NT2/D1 (cell line): ENCODE data around the gene PYDC1.
"Not testable (repeated sequence)": the region's sequence is repeated elsewhere in the genome, so short reads cannot be mapped to it uniquely, and the experiment has no call there.

Experiments used
- DNase-seq: peaks from one replicate; pipeline ENCODE4 v3.0.0-alpha.2; 2011; ENCODE audit warnings: low read depth, low spot score
- H3K27me3 ChIP-seq: 2 replicates; pipeline ENCODE4 v1.6.0; 2011; ENCODE audit warnings: mild to moderate bottlenecking; ENCODE audit not compliant: insufficient read length, insufficient read depth
- H3K36me3 ChIP-seq: 2 replicates; pipeline ENCODE4 v1.6.1; 2011; ENCODE audit warnings: mild to moderate bottlenecking, low read length, mixed read lengths; ENCODE audit not compliant: insufficient read depth, insufficient read length
- H3K4me1 ChIP-seq: 2 replicates; pipeline ENCODE4 v1.5.1; 2011; ENCODE audit not compliant: insufficient read depth, insufficient read length
- H3K4me3 ChIP-seq: 2 replicates; pipeline ENCODE4 v1.5.1; 2011; ENCODE audit warnings: low read depth; ENCODE audit not compliant: insufficient read length
- H3K9ac ChIP-seq: 2 replicates; pipeline ENCODE4 v1.6.0; 2011; ENCODE audit warnings: low read depth; ENCODE audit not compliant: insufficient read length
- H3K9me3 ChIP-seq: 2 replicates; pipeline ENCODE4 v1.5.1; 2011; ENCODE audit warnings: mild to moderate bottlenecking, low read length; ENCODE audit not compliant: insufficient read depth
- SUZ12 ChIP-seq: IDR thresholded peaks from 2 replicates; pipeline ENCODE4 v1.6.1; 2011; ENCODE audit not compliant: insufficient read length, insufficient read depth; ENCODE audit errors: extremely low read depth
- YY1 ChIP-seq: IDR thresholded peaks from 2 replicates; pipeline ENCODE4 v1.6.1; 2011; ENCODE audit not compliant: insufficient read length, insufficient read depth
- ZNF274 ChIP-seq: IDR thresholded peaks from 2 replicates; pipeline ENCODE4 v1.6.1; 2011; ENCODE audit warnings: mild to moderate bottlenecking, low read depth, low read length

The PYDC1 gene

GRCh38 chr16:31198207-31198882 lies 18.6 kb downstream of the PYDC1 start:
- H3K36me3 ChIP-seq = peaks cover 49% of the 10 kb centered on the region
- no peaks in the 10 kb centered on the region for H3K4me1 ChIP-seq
- no peak overlapping the region for H3K9ac ChIP-seq
- TF ChIP-seq ZNF274 = no peak
- no peak for TF ChIP-seq SUZ12
- TF ChIP-seq YY1 = no peak
- H3K4me3 ChIP-seq = no peak overlapping the region
- no peaks in the 10 kb centered on the region for H3K9me3 ChIP-seq
- DNase-seq = no peak
- peaks cover 10% of the 10 kb centered on the region for H3K27me3 ChIP-seq

GRCh38 chr16:31196324-31197088 lies 20.4 kb downstream of the PYDC1 start:
- Histone ChIP-seq H3K9me3 (no peaks in the 10 kb centered on the region), H3K27me3 (no peaks in the 10 kb centered on the region), H3K9ac (no peak overlapping the region), H3K4me3 (no peak overlapping the region), H3K4me1 (no peaks in the 10 kb centered on the region), H3K36me3 (peaks cover 67% of the 10 kb centered on the region)
- no peak for DNase-seq
- no peak for TF ChIP-seq YY1
- TF ChIP-seq ZNF274 = no peak
- no peak for TF ChIP-seq SUZ12

GRCh38 chr16:31195861-31196260 lies 21.1 kb downstream of the PYDC1 start:
- not testable (repeated sequence) for H3K9me3 ChIP-seq, H3K4me3 ChIP-seq, H3K4me1 ChIP-seq, H3K9ac ChIP-seq, H3K27me3 ChIP-seq, DNase-seq
- peaks cover 73% of the 10 kb centered on the region for H3K36me3 ChIP-seq

GRCh38 chr16:31194898-31195297 lies 22.0 kb downstream of the PYDC1 start:
- H3K27me3 ChIP-seq = no peaks in the 10 kb centered on the region
- DNase-seq = no peak
- peaks cover 83% of the 10 kb centered on the region for H3K36me3 ChIP-seq
- H3K4me3 ChIP-seq = no peak overlapping the region
- no peaks in the 10 kb centered on the region for H3K9me3 ChIP-seq
- no peak overlapping the region for H3K9ac ChIP-seq
- no peaks in the 10 kb centered on the region for H3K4me1 ChIP-seq
- no peak for TF ChIP-seq SUZ12

- Histone ChIP-seq H3K27me3 (no peaks in the 10 kb centered on the region), H3K4me1 (no peaks in the 10 kb centered on the region), H3K36me3 (peaks cover 87% of the 10 kb centered on the region), H3K4me3 (no peak overlapping the region), H3K9ac (no peak overlapping the region), H3K9me3 (no peaks in the 10 kb centered on the region)
- no peak for TF ChIP-seq ZNF274
- no peak for TF ChIP-seq YY1
- no peak for TF ChIP-seq SUZ12
- DNase-seq = no peak
These were observed 23.1 kb downstream of the PYDC1 start for GRCh38 chr16:31193874-31194273.

- no peaks in the 10 kb centered on the region for H3K4me1 ChIP-seq
- H3K9me3 ChIP-seq = no peaks in the 10 kb centered on the region
- no peak for DNase-seq
- H3K36me3 ChIP-seq = peaks cover 91% of the 10 kb centered on the region
- no peak overlapping the region for H3K4me3 ChIP-seq
- TF ChIP-seq SUZ12 (no peak), ZNF274 (no peak), YY1 (no peak)
- no peaks in the 10 kb centered on the region for H3K27me3 ChIP-seq
- no peak overlapping the region for H3K9ac ChIP-seq
These were observed 23.9 kb downstream of the PYDC1 start for GRCh38 chr16:31192856-31193642.

- Histone ChIP-seq H3K36me3 (peaks cover 99% of the 10 kb centered on the region), H3K4me1 (no peaks in the 10 kb centered on the region), H3K9ac (no peak overlapping the region), H3K9me3 (no peaks in the 10 kb centered on the region), H3K4me3 (no peak overlapping the region), H3K27me3 (no peaks in the 10 kb centered on the region)
- TF ChIP-seq YY1 = no peak
- no peak for TF ChIP-seq ZNF274
- TF ChIP-seq SUZ12 = no peak
- no peak for DNase-seq
These were observed 25.1 kb downstream of the PYDC1 start for GRCh38 chr16:31191697-31192428.
